ENCODE results near the gene LPIN1. TPM values are rescaled to one million over a fixed set of nuclear protein-coding genes. Genes with fewer than 3 reads are reported as not detected.

The LPIN1 gene
- total RNA-seq, 1 donor from 2014 or later, result 23.4 TPM

GRCh38 chr2:11775384-11775783 is 29.0 kb downstream of the LPIN1 start:
- Histone ChIP-seq H3K4me3 (ENCODE audit: insufficient read depth, low read depth, low read length) (peak overlapping the region; percentile 42), H3K79me2 (ENCODE audit: insufficient read depth, low read length) (peaks cover 4% of the 10 kb centered on the region), H3K27me3 (ENCODE audit: insufficient read depth, low read length) (no peaks in the 10 kb centered on the region), H3K4me1 (ENCODE audit: insufficient read depth, low read length) (peaks cover 10% of the 10 kb centered on the region), H3K4me2 (ENCODE audit: low read length) (peak overlapping the region; percentile 82), H3K36me3 (ENCODE audit: insufficient read depth, low read length) (peaks cover 13% of the 10 kb centered on the region), H2AFZ (ENCODE audit: low read depth, low read length) (no peak overlapping the region), H3K27ac (ENCODE audit: low read depth, low read length) (peak overlapping the region; percentile 52), H3K9me3 (ENCODE audit: insufficient read depth, low read depth, low read length) (no peaks in the 10 kb centered on the region), H4K20me1 (ENCODE audit: insufficient read depth, low read length) (no peaks in the 10 kb centered on the region), H3K9ac (ENCODE audit: low read length) (peak overlapping the region; percentile 50)
- Mint-ChIP-seq H3K4me3 (ENCODE audit: unreplicated experiment) (no peak overlapping the region), H3K9me3 (ENCODE audit: unreplicated experiment) (no peaks in the 10 kb centered on the region), H3K4me1 (ENCODE audit: low read depth, unreplicated experiment) (no peaks in the 10 kb centered on the region), H3K27me3 (ENCODE audit: low read depth, unreplicated experiment) (no peaks in the 10 kb centered on the region), H3K27ac (ENCODE audit: unreplicated experiment) (no peak overlapping the region), H3K36me3 (ENCODE audit: low read depth, unreplicated experiment) (peaks cover 13% of the 10 kb centered on the region)
- FAIRE-seq (peak; percentile 91), DNase-seq (ENCODE audit: low read depth) (peak; percentile 39)
- TF ChIP-seq CTCF (IDR thresholded peaks at IDR 0.05; ENCODE audit: insufficient read depth, low read depth, low read length), result no peak
- TF ChIP-seq EZH2 (IDR thresholded peaks at IDR 0.05; ENCODE audit: insufficient read depth, low read length), result no peak

GRCh38 chr2:11777066-11777782 is 30.8 kb downstream of the LPIN1 start:
- Histone ChIP-seq H2AFZ (ENCODE audit: low read depth, low read length) (no peak overlapping the region), H3K9me3 (ENCODE audit: insufficient read depth, low read depth, low read length) (no peaks in the 10 kb centered on the region), H3K9ac (ENCODE audit: low read length) (no peak overlapping the region), H3K4me1 (ENCODE audit: insufficient read depth, low read length) (peaks cover 10% of the 10 kb centered on the region), H3K36me3 (ENCODE audit: insufficient read depth, low read length) (peaks cover 24% of the 10 kb centered on the region), H3K27me3 (ENCODE audit: insufficient read depth, low read length) (no peaks in the 10 kb centered on the region), H4K20me1 (ENCODE audit: insufficient read depth, low read length) (no peaks in the 10 kb centered on the region), H3K27ac (ENCODE audit: low read depth, low read length) (no peak overlapping the region), H3K4me3 (ENCODE audit: insufficient read depth, low read depth, low read length) (no peak overlapping the region), H3K4me2 (ENCODE audit: low read length) (no peak overlapping the region), H3K79me2 (ENCODE audit: insufficient read depth, low read length) (peaks cover 4% of the 10 kb centered on the region)
- Mint-ChIP-seq H3K4me1 (ENCODE audit: low read depth, unreplicated experiment) (no peaks in the 10 kb centered on the region), H3K9me3 (ENCODE audit: unreplicated experiment) (no peaks in the 10 kb centered on the region), H3K36me3 (ENCODE audit: low read depth, unreplicated experiment) (peaks cover 12% of the 10 kb centered on the region), H3K27me3 (ENCODE audit: low read depth, unreplicated experiment) (no peaks in the 10 kb centered on the region), H3K27ac (ENCODE audit: unreplicated experiment) (no peak overlapping the region), H3K4me3 (ENCODE audit: unreplicated experiment) (no peak overlapping the region)
- TF ChIP-seq EZH2 (IDR thresholded peaks at IDR 0.05; ENCODE audit: insufficient read depth, low read length) (no peak), CTCF (IDR thresholded peaks at IDR 0.05; ENCODE audit: insufficient read depth, low read depth, low read length) (no peak)
- no peak for FAIRE-seq
- no peak for DNase-seq (ENCODE audit: low read depth)

GRCh38 chr2:11777886-11778415 is 31.5 kb downstream of the LPIN1 start:
- H3K27ac Mint-ChIP-seq (ENCODE audit: unreplicated experiment), result no peak overlapping the region
- Histone ChIP-seq H3K4me1 (ENCODE audit: insufficient read depth, low read length) (peaks cover 10% of the 10 kb centered on the region), H4K20me1 (ENCODE audit: insufficient read depth, low read length) (no peaks in the 10 kb centered on the region), H3K9ac (ENCODE audit: low read length) (no peak overlapping the region), H3K36me3 (ENCODE audit: insufficient read depth, low read length) (peaks cover 31% of the 10 kb centered on the region), H3K79me2 (ENCODE audit: insufficient read depth, low read length) (peaks cover 4% of the 10 kb centered on the region), H3K4me3 (ENCODE audit: insufficient read depth, low read depth, low read length) (no peak overlapping the region), H3K27ac (ENCODE audit: low read depth, low read length) (no peak overlapping the region), H3K27me3 (ENCODE audit: insufficient read depth, low read length) (no peaks in the 10 kb centered on the region), H3K9me3 (ENCODE audit: insufficient read depth, low read depth, low read length) (no peaks in the 10 kb centered on the region), H3K4me2 (ENCODE audit: low read length) (no peak overlapping the region), H2AFZ (ENCODE audit: low read depth, low read length) (no peak overlapping the region)
- H3K27me3 Mint-ChIP-seq (ENCODE audit: low read depth, unreplicated experiment), result no peaks in the 10 kb centered on the region
- no peak for DNase-seq (ENCODE audit: low read depth)
- no peak overlapping the region for H3K4me3 Mint-ChIP-seq (ENCODE audit: unreplicated experiment)
- H3K4me1 Mint-ChIP-seq (ENCODE audit: low read depth, unreplicated experiment), result no peaks in the 10 kb centered on the region
- TF ChIP-seq EZH2 (IDR thresholded peaks at IDR 0.05; ENCODE audit: insufficient read depth, low read length), result no peak
- no peak for TF ChIP-seq CTCF (IDR thresholded peaks at IDR 0.05; ENCODE audit: insufficient read depth, low read depth, low read length)
- no peak for FAIRE-seq
- H3K36me3 Mint-ChIP-seq (ENCODE audit: low read depth, unreplicated experiment), result peaks cover 10% of the 10 kb centered on the region
- H3K9me3 Mint-ChIP-seq (ENCODE audit: unreplicated experiment), result no peaks in the 10 kb centered on the region
